ENCODE measurements around the gene PLEKHA1. TPM values are rescaled to one million over a fixed set of nuclear protein-coding genes. Genes with fewer than 3 reads are reported as not detected.

Gene PLEKHA1
- total and polyA plus RNA-seq, 4 donors = 15.9 to 29.2 (median 22.9) TPM

GRCh38 chr10:122474131-122474818, 99.8 kb downstream of the PLEKHA1 start:
- DNase-seq (ENCODE audit: low spot score) = no peak
- no peaks in the 10 kb centered on the region for H3K36me3 ChIP-seq (ENCODE audit: control insufficient read depth in 4 of 4, insufficient read depth in 3 of 4, low read depth in 1 of 4, low read length in 3 of 4)
- TF ChIP-seq GABPA (IDR thresholded peaks at IDR 0.05 in 1 of 2, conservative IDR thresholded peaks at IDR 0.05 in 1 of 2) (no peak), FOXA2 (IDR thresholded peaks at IDR 0.05) (no peak), NR2F2 (IDR thresholded peaks at IDR 0.05) (peak; percentile 78)
- no peaks in the 10 kb centered on the region for H3K27me3 ChIP-seq (ENCODE audit: control insufficient read depth in 4 of 4, insufficient read depth in 4 of 4, low read length in 3 of 4)
- H3K4me1 ChIP-seq (ENCODE audit: control insufficient read depth in 4 of 4, insufficient read depth in 4 of 4, low read length in 3 of 4) = peaks cover 0 to 5% (median 2%) of the 10 kb centered on the region in 4 donors
- no peak overlapping the region for H3K27ac ChIP-seq (ENCODE audit: low read depth in 1 of 2, low read length in 2 of 2)
- H3K9ac ChIP-seq (ENCODE audit: low read depth in 1 of 2, low read length in 2 of 2) = no peak overlapping the region
- H3K9me3 ChIP-seq (ENCODE audit: control insufficient read depth in 4 of 4, low read length in 3 of 4) = no peaks in the 10 kb centered on the region
- WGBS = 66% methylated on average over 15 of the region's 15 CpGs
- no peak overlapping the region for H3K4me3 ChIP-seq (ENCODE audit: low read depth in 1 of 3, low read length in 3 of 3)

GRCh38 chr10:122475100-122475499, 100.6 kb downstream of the PLEKHA1 start:
- no peak for TF ChIP-seq ATF3 (IDR thresholded peaks at IDR 0.05)
- TF ChIP-seq HNF4G (IDR thresholded peaks at IDR 0.05) = no peak
- TF ChIP-seq REST (IDR thresholded peaks at IDR 0.05) = no peak
- no peak for TF ChIP-seq FOXA2 (IDR thresholded peaks at IDR 0.05)
- TF ChIP-seq JUND (IDR thresholded peaks at IDR 0.05) = no peak
- TF ChIP-seq YY1 (IDR thresholded peaks at IDR 0.05) = no peak
- no peak for TF ChIP-seq RXRA (IDR thresholded peaks at IDR 0.05)
- no peak for TF ChIP-seq ZBTB33 (IDR thresholded peaks at IDR 0.05)
- no peak for TF ChIP-seq MAX (IDR thresholded peaks at IDR 0.05)
- no peak for TF ChIP-seq RAD21 (IDR thresholded peaks at IDR 0.05)
- TF ChIP-seq NR2F2 (IDR thresholded peaks at IDR 0.05) = no peak
- no peak for TF ChIP-seq TAF1 (conservative IDR thresholded peaks at IDR 0.05)
- no peaks in the 10 kb centered on the region for H3K27me3 ChIP-seq (ENCODE audit: control insufficient read depth in 4 of 4, insufficient read depth in 4 of 4, low read length in 3 of 4)
- no peak overlapping the region for H3K4me3 ChIP-seq (ENCODE audit: low read depth in 1 of 3, low read length in 3 of 3)
- H3K36me3 ChIP-seq (ENCODE audit: control insufficient read depth in 4 of 4, insufficient read depth in 3 of 4, low read depth in 1 of 4, low read length in 3 of 4) = no peaks in the 10 kb centered on the region
- no peak for DNase-seq (ENCODE audit: low spot score)
- no peak overlapping the region for H3K27ac ChIP-seq (ENCODE audit: low read depth in 1 of 2, low read length in 2 of 2)
- WGBS = 74% methylated on average over 12 of the region's 12 CpGs
- no peak overlapping the region for H3K9ac ChIP-seq (ENCODE audit: low read depth in 1 of 2, low read length in 2 of 2)
- H3K4me1 ChIP-seq (ENCODE audit: control insufficient read depth in 4 of 4, insufficient read depth in 4 of 4, low read length in 3 of 4) = peaks cover 0 to 5% (median 2%) of the 10 kb centered on the region in 4 donors
- H3K9me3 ChIP-seq (ENCODE audit: control insufficient read depth in 4 of 4, low read length in 3 of 4) = no peaks in the 10 kb centered on the region

Data from liver (tissue), 9 donors.